B cell (primary cell): ENCODE measurements around the gene DCAF4. TPM values are rescaled to one million over a fixed set of nuclear protein-coding genes. Genes with fewer than 3 reads are reported as not detected.
A peak's percentile ranks its signal among the peaks of the same experiment; 100 is the strongest.

Source experiments
- ATAC-seq: fragments of 200-7000 bp; cut with Tn5 transposase; one replicate; pipeline ENCODE4 v1.10.0; 2021; ENCODE audit warnings: low read depth, mild to moderate bottlenecking, moderate number of reproducible peaks, moderate library complexity
- CTCF ChIA-PET: fragments of 350-600 bp; sonication (Branson Sonifier 250); formaldehyde crosslinking; loops from one replicate; lab custom pipeline; 2021; ENCODE audit warnings: antibody characterized with exemption, inconsistent platforms; lab: Charles Lee
- POLR2A ChIA-PET: fragments of 350-600 bp; sonication (Branson Sonifier 250); formaldehyde crosslinking; loops from one replicate; lab custom pipeline; 2021; ENCODE audit warnings: antibody characterized with exemption; lab: Charles Lee
- DNase-seq: peaks from one replicate; pipeline ENCODE4 v3.0.0; 2013
- H2AFZ ChIP-seq: 2 replicates; pipeline ENCODE4 v1.6.1; 2012; ENCODE audit warnings: mild to moderate bottlenecking, low read depth, low read length; ENCODE audit not compliant: insufficient read depth, poor library complexity, severe bottlenecking
- H3K27ac ChIP-seq, 2 donors: 1 replicate in 1 of 2; 2 replicates in 1 of 2; pipeline ENCODE4 v1.5.1; 2012 to 2013; ENCODE audit warnings: low read length in 2 of 2, mild to moderate bottlenecking in 2 of 2, moderate library complexity in 1 of 2
- H3K27me3 ChIP-seq, 4 experiments: fragments of 200-600 bp in 1 of 4; sonication (generic) in 1 of 4; replicated peaks in 1 of 4; 1 replicate in 2 of 4; 2 replicates in 2 of 4; pipeline versions ENCODE4 v1.6.1 to v1.7.0; 2013 to 2016; ENCODE audit warnings: low read length in 3 of 4, mild to moderate bottlenecking in 2 of 4, mixed read lengths in 1 of 4, moderate library complexity in 1 of 4; ENCODE audit not compliant: insufficient read depth in 4 of 4, control insufficient read depth in 3 of 4; ENCODE audit errors: control extremely low read depth in 1 of 4
- H3K36me3 ChIP-seq, 2 experiments: replicated peaks in 1 of 2; 1 replicate in 1 of 2; 2 replicates in 1 of 2; pipeline versions ENCODE4 v1.6.1 to v1.7.1; 2013; ENCODE audit warnings: low read length in 1 of 2; ENCODE audit not compliant: insufficient read depth in 2 of 2, control insufficient read depth in 1 of 2; ENCODE audit errors: control extremely low read depth in 1 of 2, extremely low read depth in 1 of 2
- H3K4me1 ChIP-seq, 2 donors: fragments of 200-600 bp in 1 of 2; sonication (generic) in 1 of 2; 1 replicate in 1 of 2; 2 replicates in 1 of 2; pipeline versions ENCODE4 v1.5.1 to v1.6.1; 2013 to 2017; ENCODE audit warnings: low read length in 2 of 2; ENCODE audit not compliant: control insufficient read depth in 2 of 2, insufficient read depth in 2 of 2
- H3K4me2 ChIP-seq: replicated peaks from 2 replicates; pipeline ENCODE3; 2012; ENCODE audit warnings: mild to moderate bottlenecking, low read depth, low read length; ENCODE audit not compliant: poor library complexity, severe bottlenecking
- H3K4me3 ChIP-seq, 5 experiments: fragments of 200-600 bp in 1 of 5; sonication (generic) in 1 of 5; 1 replicate in 3 of 5; 2 replicates in 2 of 5; pipeline versions ENCODE4 v1.5.1 to v1.7.0; 2011 to 2016; ENCODE audit warnings: low read length in 4 of 5, mild to moderate bottlenecking in 4 of 5, low read depth in 2 of 5, control low read depth in 1 of 5, moderate library complexity in 1 of 5; ENCODE audit not compliant: insufficient read depth in 1 of 5; ENCODE audit errors: control extremely low read depth in 1 of 5, extremely low read depth in 1 of 5
- H3K79me2 ChIP-seq: fragments of 200-600 bp; sonication (generic); one replicate; pipeline ENCODE4 v1.6.0; 2016; ENCODE audit warnings: low read length; ENCODE audit not compliant: control insufficient read depth, insufficient read depth
- H3K9ac ChIP-seq: fragments of 200-600 bp; sonication (generic); 2 replicates; pipeline ENCODE4 v1.6.1; 2017; ENCODE audit warnings: mild to moderate bottlenecking, low read length, moderate library complexity
- H3K9me3 ChIP-seq, 3 donors: one replicate each; pipeline versions ENCODE4 v1.6.1 to v1.7.1; 2013; ENCODE audit warnings: low read length in 2 of 3; ENCODE audit not compliant: control insufficient read depth in 2 of 3, insufficient read depth in 1 of 3; ENCODE audit errors: control extremely low read depth in 1 of 3
- H4K20me1 ChIP-seq: 2 replicates; pipeline ENCODE4 v1.6.0; 2012; ENCODE audit warnings: mild to moderate bottlenecking, low read length; ENCODE audit not compliant: insufficient read depth, control insufficient read depth, poor library complexity, severe bottlenecking
- H3K27ac Mint-ChIP-seq: one replicate; pipeline ENCODE4 v1.8.0; 2021; ENCODE audit warnings: mixed read lengths
- H3K27me3 Mint-ChIP-seq: one replicate; pipeline ENCODE4 v1.8.0; 2021; ENCODE audit warnings: mixed read lengths
- H3K4me1 Mint-ChIP-seq: one replicate; pipeline ENCODE4 v1.8.0; 2021; ENCODE audit warnings: mixed read lengths
- H3K4me3 Mint-ChIP-seq: one replicate; pipeline ENCODE4 v1.8.0; 2021; ENCODE audit warnings: mixed read lengths
- H3K9me3 Mint-ChIP-seq: one replicate; pipeline ENCODE4 v1.8.0; 2022; ENCODE audit warnings: mixed read lengths; ENCODE audit not compliant: insufficient read depth
- CTCF ChIP-seq: fragments of 200-600 bp; IDR thresholded peaks from one replicate; pipeline ENCODE4 v1.8.0; 2022; ENCODE audit warnings: antibody characterized with exemption, mild to moderate bottlenecking
- EZH2 ChIP-seq: IDR thresholded peaks from 2 replicates; pipeline ENCODE4 v1.6.1; 2012; ENCODE audit warnings: borderline replicate concordance, low read depth, mild to moderate bottlenecking, moderate library complexity, low read length; ENCODE audit not compliant: insufficient read depth, poor library complexity, severe bottlenecking
- WGBS: methylation state at CpG from one replicate; pipeline ENCODE4 v1.1.5; 2013; ENCODE audit warnings: missing lambda C conversion rate; ENCODE audit not compliant: insufficient coverage; 5-methylcytosine and 5-hydroxymethylcytosine counted together
- intact Hi-C: fragments of 100-400 bp; cut with micrococcal nuclease; formaldehyde crosslinking; loops from one replicate; pipeline ENCODE4 v1.10.0; 2022
- polyA plus RNA-seq: library from polyadenylated mRNA; depleted of rRNA; stranded (reverse); fragments of >200 nt; gene quantifications from 2 replicates; pipeline ENCODE4 v1.2.3, GENCODE V29; 2012
- total RNA-seq, 2 donors: library from RNA; stranded (reverse); fragments of 120-200 nt in 1 of 2; gene quantifications; 1 replicate in 1 of 2; 2 replicates in 1 of 2; pipeline versions ENCODE4 v1.2.3 to v1.2.4, GENCODE V29; 2013 to 2022

Gene DCAF4
- total and polyA plus RNA-seq, 2 donors (not counting 1 experiment from before 2014, with no cell fraction given), result 35.3 to 54.6 TPM

GRCh38 chr14:72887514-72887913 lies 38.8 kb upstream of the DCAF4 start:
- DNase-seq (no peak), ATAC-seq (no peak)
- Histone ChIP-seq H3K9ac (no peak overlapping the region), H3K27me3 (peaks cover 0 to 3% (median 0%) of the 10 kb centered on the region in 4 experiments), H3K4me3 (no peak overlapping the region), H3K4me2 (no peak overlapping the region), H3K36me3 (peaks cover 0 to 5% of the 10 kb centered on the region in 2 experiments), H2AFZ (no peak overlapping the region), H3K27ac (no peak overlapping the region), H3K79me2 (peaks cover 71% of the 10 kb centered on the region), H4K20me1 (peaks cover 5% of the 10 kb centered on the region), H3K9me3 (peaks cover 0 to 5% (median 0%) of the 10 kb centered on the region in 3 donors), H3K4me1 (peaks cover 12 to 24% of the 10 kb centered on the region in 2 donors)
- intact Hi-C loops, result no loop called here
- no CpG with 5 or more reads among the region's 3 CpGs for WGBS
- H3K9me3 Mint-ChIP-seq, result no peaks in the 10 kb centered on the region
- no peak overlapping the region for H3K4me3 Mint-ChIP-seq
- no peak overlapping the region for H3K27ac Mint-ChIP-seq
- POLR2A ChIA-PET, result no interaction called here
- CTCF ChIA-PET, result interaction anchor here (1.4 to 2.3 kb wide), 2 partner anchors 9 to 371 kb away, joined by 3 to 11 read pairs; no protein-coding TSS in a partner anchor
- H3K4me1 Mint-ChIP-seq, result peaks cover 40% of the 10 kb centered on the region
- TF ChIP-seq CTCF (no peak), EZH2 (no peak)
- no peaks in the 10 kb centered on the region for H3K27me3 Mint-ChIP-seq

- Histone ChIP-seq H3K4me1 (peaks cover 12 to 25% of the 10 kb centered on the region in 2 donors), H3K27me3 (peaks cover 0 to 3% (median 0%) of the 10 kb centered on the region in 4 experiments), H3K4me3 (no peak overlapping the region), H3K36me3 (no peaks in the 10 kb centered on the region), H2AFZ (no peak overlapping the region), H3K79me2 (peaks cover 71% of the 10 kb centered on the region), H4K20me1 (peaks cover 12% of the 10 kb centered on the region), H3K4me2 (no peak overlapping the region), H3K27ac (no peak overlapping the region), H3K9me3 (peaks cover 0 to 5% (median 0%) of the 10 kb centered on the region in 3 donors), H3K9ac (no peak overlapping the region)
- Mint-ChIP-seq H3K27ac (peak overlapping the region; percentile 1), H3K4me1 (peaks cover 37% of the 10 kb centered on the region), H3K9me3 (no peaks in the 10 kb centered on the region), H3K27me3 (no peaks in the 10 kb centered on the region), H3K4me3 (no peak overlapping the region)
- ATAC-seq, result no peak
- no peak for DNase-seq
- TF ChIP-seq EZH2 (no peak), CTCF (no peak)
- 60% methylated on average over 2 of the region's 2 CpGs for WGBS
- intact Hi-C loops, result no loop called here
- ChIA-PET POLR2A (no interaction called here), CTCF (interaction anchor here (1.4 to 2.3 kb wide), 2 partner anchors 9 to 371 kb away, joined by 3 to 11 read pairs; no protein-coding TSS in a partner anchor)
Observed at GRCh38 chr14:72888192-72888591, 38.1 kb upstream of the DCAF4 start.
